ENCODE data around the gene TCF7L1.

DNA sequence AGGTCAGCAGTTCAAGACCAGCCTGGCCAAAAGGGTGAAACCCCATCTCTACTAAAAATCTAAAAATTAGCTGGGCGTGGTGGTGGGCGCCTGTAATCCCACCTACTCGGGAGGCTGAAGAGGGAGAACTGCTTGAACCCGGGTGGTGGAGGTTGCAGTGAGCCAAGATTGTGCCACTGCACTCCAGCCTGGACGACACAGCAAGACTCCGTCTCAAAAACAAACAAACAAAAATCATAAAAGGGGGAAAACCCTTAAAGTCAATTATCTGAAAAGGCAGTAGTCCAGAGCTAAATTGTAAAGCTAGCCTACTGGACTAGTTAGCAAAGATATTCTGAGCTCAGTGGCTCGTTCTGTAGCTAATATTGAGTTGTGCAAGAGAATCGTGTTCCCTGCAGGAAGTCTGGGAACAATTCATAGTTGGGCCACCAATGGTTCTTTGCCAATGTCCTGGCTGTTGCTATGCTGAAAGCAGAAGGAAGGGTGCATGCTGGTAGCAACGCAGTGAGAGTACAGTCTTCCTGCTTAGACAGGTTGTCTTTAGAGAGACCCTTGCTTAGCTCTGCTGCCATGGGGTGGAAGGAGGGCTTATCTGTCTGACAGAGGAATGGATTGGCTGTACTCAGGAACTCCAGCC lies 190.3 kb downstream of the TCF7L1 start:
- no peak for TF ChIP-seq EZH2phosphoT487 (IDR thresholded peaks at IDR 0.05; ENCODE audit: insufficient read depth, low read depth)
- TF ChIP-seq EZH2 (IDR thresholded peaks at IDR 0.05; ENCODE audit: insufficient read depth, poor library complexity, severe bottlenecking) = no peak

Measured in GM23248 (cell line).